PFSK-1 (cell line): ENCODE data around the gene SH2B2. TPM values are rescaled to one million over a fixed set of nuclear protein-coding genes. Genes with fewer than 3 reads are reported as not detected.

Source experiments
- FOXP2 ChIP-seq: optimal IDR thresholded peaks from 2 replicates; pipeline ENCODE3; 2011; ENCODE audit warnings: borderline replicate concordance, control low read depth, inconsistent platforms; ENCODE audit not compliant: insufficient read depth; ENCODE audit errors: extremely low read length, extremely low read depth
- POLR2AphosphoS5 ChIP-seq: IDR thresholded peaks from 2 replicates; pipeline ENCODE4 v1.6.1; 2012; ENCODE audit warnings: low read depth, mild to moderate bottlenecking, control low read depth, low read length, moderate library complexity
- SIN3A ChIP-seq: IDR thresholded peaks from 2 replicates; pipeline ENCODE4 v1.6.1; 2012; ENCODE audit warnings: mild to moderate bottlenecking, low read length, moderate library complexity, borderline replicate concordance; ENCODE audit not compliant: insufficient read depth
- TAF1 ChIP-seq: IDR thresholded peaks from 2 replicates; pipeline ENCODE4 v1.6.1; 2012; ENCODE audit warnings: low read length, control low read depth, borderline replicate concordance; ENCODE audit not compliant: insufficient read depth
- polyA plus RNA-seq: library from polyadenylated mRNA; unstranded; fragments of >200 nt; gene quantifications from one replicate; pipeline ENCODE4 v1.2.1, GENCODE V29; 2012; ENCODE audit warnings: low read depth, missing spikeins; ENCODE audit not compliant: insufficient read length
- TF ChIP-seq, protein P1 (sequence below), 2 experiments: IDR thresholded peaks; 2 replicates each; pipeline versions ENCODE4 v1.6.1 to v1.8.0; 2011 to 2012; ENCODE audit warnings: low read depth in 2 of 2, low read length in 2 of 2, control low read depth in 1 of 2, inconsistent platforms in 1 of 2, mild to moderate bottlenecking in 1 of 2, moderate library complexity in 1 of 2; ENCODE audit not compliant: insufficient read depth in 1 of 2

The SH2B2 gene
- 71.6 TPM for polyA plus RNA-seq

- TF ChIP-seq TAF1 = peak; percentile 64; the same call in 1 of the 2 replicates
- TF ChIP-seq POLR2AphosphoS5 = peak; percentile 82
- TF ChIP-seq, protein P1, sequence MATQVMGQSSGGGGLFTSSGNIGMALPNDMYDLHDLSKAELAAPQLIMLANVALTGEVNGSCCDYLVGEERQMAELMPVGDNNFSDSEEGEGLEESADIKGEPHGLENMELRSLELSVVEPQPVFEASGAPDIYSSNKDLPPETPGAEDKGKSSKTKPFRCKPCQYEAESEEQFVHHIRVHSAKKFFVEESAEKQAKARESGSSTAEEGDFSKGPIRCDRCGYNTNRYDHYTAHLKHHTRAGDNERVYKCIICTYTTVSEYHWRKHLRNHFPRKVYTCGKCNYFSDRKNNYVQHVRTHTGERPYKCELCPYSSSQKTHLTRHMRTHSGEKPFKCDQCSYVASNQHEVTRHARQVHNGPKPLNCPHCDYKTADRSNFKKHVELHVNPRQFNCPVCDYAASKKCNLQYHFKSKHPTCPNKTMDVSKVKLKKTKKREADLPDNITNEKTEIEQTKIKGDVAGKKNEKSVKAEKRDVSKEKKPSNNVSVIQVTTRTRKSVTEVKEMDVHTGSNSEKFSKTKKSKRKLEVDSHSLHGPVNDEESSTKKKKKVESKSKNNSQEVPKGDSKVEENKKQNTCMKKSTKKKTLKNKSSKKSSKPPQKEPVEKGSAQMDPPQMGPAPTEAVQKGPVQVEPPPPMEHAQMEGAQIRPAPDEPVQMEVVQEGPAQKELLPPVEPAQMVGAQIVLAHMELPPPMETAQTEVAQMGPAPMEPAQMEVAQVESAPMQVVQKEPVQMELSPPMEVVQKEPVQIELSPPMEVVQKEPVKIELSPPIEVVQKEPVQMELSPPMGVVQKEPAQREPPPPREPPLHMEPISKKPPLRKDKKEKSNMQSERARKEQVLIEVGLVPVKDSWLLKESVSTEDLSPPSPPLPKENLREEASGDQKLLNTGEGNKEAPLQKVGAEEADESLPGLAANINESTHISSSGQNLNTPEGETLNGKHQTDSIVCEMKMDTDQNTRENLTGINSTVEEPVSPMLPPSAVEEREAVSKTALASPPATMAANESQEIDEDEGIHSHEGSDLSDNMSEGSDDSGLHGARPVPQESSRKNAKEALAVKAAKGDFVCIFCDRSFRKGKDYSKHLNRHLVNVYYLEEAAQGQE (IDR thresholded peaks at IDR 0.05; ENCODE audit: insufficient read depth in 1 of 2, low read depth in 2 of 2, low read length in 2 of 2) = no peak
- TF ChIP-seq SIN3A = no peak
Measured at GRCh38 chr7:102286237-102287110, at the start of gene SH2B2. SH2B2 (plus strand) TSS chr7:102286868; CDS start chr7:102300551, 13,683 bp downstream.

GRCh38 chr7:102239206-102239820 lies 47.4 kb upstream of the SH2B2 start:
- no peak for TF ChIP-seq SIN3A
- TF ChIP-seq POLR2AphosphoS5 = no peak
- TF ChIP-seq TAF1 = no peak
- TF ChIP-seq FOXP2 = no peak
- TF ChIP-seq, protein P1 (IDR thresholded peaks at IDR 0.05; ENCODE audit: insufficient read depth in 1 of 2, low read depth in 2 of 2, low read length in 2 of 2) = no peak

GRCh38 chr7:102241431-102241830 lies 45.2 kb upstream of the SH2B2 start:
- TF ChIP-seq TAF1 (no peak), SIN3A (no peak), FOXP2 (no peak)
- TF ChIP-seq, protein P1 (IDR thresholded peaks at IDR 0.05; ENCODE audit: insufficient read depth in 1 of 2, low read depth in 2 of 2, low read length in 2 of 2) = no peak

DNA sequence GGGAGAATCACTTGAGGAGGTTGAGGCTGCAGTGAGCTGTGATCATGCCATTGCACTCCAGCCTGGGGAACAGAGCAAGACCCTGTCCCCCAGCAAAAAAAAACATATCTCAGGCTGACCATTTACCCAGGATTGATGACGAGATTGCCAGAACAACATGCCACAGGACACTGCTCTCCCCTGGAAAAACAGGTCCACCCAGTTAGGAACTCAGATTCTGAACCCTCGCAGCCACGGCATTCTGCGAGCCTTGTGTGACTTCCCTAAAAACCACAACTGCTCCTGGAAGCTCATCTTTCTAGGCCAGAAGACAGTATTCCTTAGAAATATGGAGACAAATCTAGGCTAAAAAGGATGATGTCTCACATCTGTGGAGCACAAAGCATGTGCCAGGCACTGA lies 42.1 kb upstream of the SH2B2 start:
- TF ChIP-seq TAF1 = no peak
- TF ChIP-seq FOXP2 = no peak
- TF ChIP-seq, protein P1 (IDR thresholded peaks at IDR 0.05; ENCODE audit: insufficient read depth in 1 of 2, low read depth in 2 of 2, low read length in 2 of 2) = no peak
- TF ChIP-seq SIN3A = no peak
- no peak for TF ChIP-seq POLR2AphosphoS5

- TF ChIP-seq TAF1 (no peak), FOXP2 (no peak)
Measured at GRCh38 chr7:102248081-102248455, 38.6 kb upstream of the SH2B2 start.
